GM19099 (cell line): ENCODE data around the gene IL9R.

Experiments
- POLR2A ChIP-seq: IDR thresholded peaks from 3 replicates; pipeline ENCODE4 v1.6.1; 2011; ENCODE audit warnings: low read depth; ENCODE audit not compliant: insufficient read length; ENCODE audit errors: extremely low read depth

IL9R gene

GRCh38 chrX:155997436-155997835 lies at the start of gene IL9R:
TSS of gene IL9R (plus strand) at chrX:155997696. CDS start at chrX:155997760, 64 bp downstream.
- TF ChIP-seq POLR2A = no peak

- TF ChIP-seq POLR2A = no peak
Measured at GRCh38 chrX:155949098-155949497, 48.4 kb upstream of the IL9R start.

- no peak for TF ChIP-seq POLR2A
Measured at GRCh38 chrX:155951237-155951789, 46.2 kb upstream of the IL9R start.

- TF ChIP-seq POLR2A = no peak
Measured at GRCh38 chrX:155953055-155953454, 44.4 kb upstream of the IL9R start.

- no peak for TF ChIP-seq POLR2A
Measured at GRCh38 chrX:155954793-155955192, 42.7 kb upstream of the IL9R start.

GRCh38 chrX:155956099-155956498 lies 41.4 kb upstream of the IL9R start:
- TF ChIP-seq POLR2A = no peak

GRCh38 chrX:155956649-155957048 lies 40.8 kb upstream of the IL9R start:
- no peak for TF ChIP-seq POLR2A

GRCh38 chrX:155957843-155958242 lies 39.7 kb upstream of the IL9R start:
- no peak for TF ChIP-seq POLR2A

GRCh38 chrX:155959018-155959587 lies 38.4 kb upstream of the IL9R start:
- no peak for TF ChIP-seq POLR2A

- TF ChIP-seq POLR2A = no peak
Measured at GRCh38 chrX:155962906-155963305, 34.6 kb upstream of the IL9R start.

GRCh38 chrX:155966876-155967275 lies 30.6 kb upstream of the IL9R start:
- TF ChIP-seq POLR2A = no peak

- TF ChIP-seq POLR2A = no peak
Measured at GRCh38 chrX:155967653-155968325, 29.7 kb upstream of the IL9R start.

GRCh38 chrX:155968326-155968661 lies 29.2 kb upstream of the IL9R start:
- no peak for TF ChIP-seq POLR2A

GRCh38 chrX:155968791-155969190 lies 28.7 kb upstream of the IL9R start:
- TF ChIP-seq POLR2A = no peak

- no peak for TF ChIP-seq POLR2A
Measured at GRCh38 chrX:155983326-155983725, 14.2 kb upstream of the IL9R start.

- TF ChIP-seq POLR2A = no peak
Measured at GRCh38 chrX:155985208-155985607, 12.3 kb upstream of the IL9R start.
